Bronchial epithelial cell (primary cell): ENCODE measurements around the gene LYPD8. TPM values are rescaled to one million over a fixed set of nuclear protein-coding genes. Genes with fewer than 3 reads are reported as not detected.
"Not testable (repeated sequence)": the region's sequence is repeated elsewhere in the genome, so short reads cannot be mapped to it uniquely, and the experiment has no call there.

Experiments used
- DNase-seq: peaks from one replicate; pipeline ENCODE4 v3.0.0-alpha.2; 2010; ENCODE audit warnings: low read depth
- FAIRE-seq: peaks from 2 replicates; lab custom pipeline; 2011; peaks lifted over from hg19 to GRCh38; lab: Jason Lieb, UNC
- H3K27me3 ChIP-seq: 2 replicates; pipeline ENCODE4 v1.5.1; 2011; ENCODE audit warnings: low read length; ENCODE audit not compliant: control insufficient read depth, insufficient read depth
- H3K36me3 ChIP-seq: 2 replicates; pipeline ENCODE4 v1.5.1; 2011; ENCODE audit warnings: low read length; ENCODE audit not compliant: control insufficient read depth, insufficient read depth
- H3K4me3 ChIP-seq: 2 replicates; pipeline ENCODE4 v1.5.1; 2011; ENCODE audit warnings: mild to moderate bottlenecking, low read depth, low read length, control low read depth
- CTCF ChIP-seq: IDR thresholded peaks from 2 replicates; pipeline ENCODE4 v1.5.1; 2011; ENCODE audit warnings: mild to moderate bottlenecking, moderate library complexity, low read length, control low read depth, inconsistent platforms; ENCODE audit not compliant: insufficient read depth, severe bottlenecking
- total RNA-seq: library from RNA; depleted of rRNA; stranded (reverse); fragments of >200 nt; gene quantifications from 2 replicates; pipeline ENCODE4 v1.2.1, GENCODE V29; 2014

LYPD8 gene
- total RNA-seq, 1 donor from 2014 or later: not detected

- TF ChIP-seq CTCF: no peak
- DNase-seq (no peak), FAIRE-seq (no peak)
- Histone ChIP-seq H3K4me3 (no peak overlapping the region), H3K36me3 (no peaks in the 10 kb centered on the region), H3K27me3 (no peaks in the 10 kb centered on the region)
Measured at GRCh38 chr1:248793592-248793991, 38.0 kb upstream of the LYPD8 start.

- no peak for DNase-seq
- no peaks in the 10 kb centered on the region for H3K27me3 ChIP-seq
Measured at GRCh38 chr1:248792342-248792741, 36.8 kb upstream of the LYPD8 start.

GRCh38 chr1:248791010-248791409, 35.5 kb upstream of the LYPD8 start:
- Histone ChIP-seq H3K4me3 (no peak overlapping the region), H3K36me3 (no peaks in the 10 kb centered on the region), H3K27me3 (no peaks in the 10 kb centered on the region)
- no peak for TF ChIP-seq CTCF
- no peak for FAIRE-seq
- DNase-seq: no peak

More at GRCh38 chr1:248792342-248792741, 36.8 kb upstream of the LYPD8 start:
- Histone ChIP-seq H3K4me3 (no peak overlapping the region), H3K36me3 (no peaks in the 10 kb centered on the region)
- no peak for FAIRE-seq
- no peak for TF ChIP-seq CTCF

- H3K4me3 ChIP-seq: no peak overlapping the region
- no peaks in the 10 kb centered on the region for H3K27me3 ChIP-seq
- H3K36me3 ChIP-seq: no peaks in the 10 kb centered on the region
- TF ChIP-seq CTCF: no peak
- no peak for FAIRE-seq
- DNase-seq: no peak
Measured at GRCh38 chr1:248790456-248790855, 34.9 kb upstream of the LYPD8 start.

GRCh38 chr1:248789337-248789736, 33.8 kb upstream of the LYPD8 start:
- peak; percentile 12 for DNase-seq
- not testable (repeated sequence) for H3K4me3 ChIP-seq, FAIRE-seq, H3K36me3 ChIP-seq, H3K27me3 ChIP-seq

GRCh38 chr1:248788327-248788726, 32.8 kb upstream of the LYPD8 start:
- H3K4me3 ChIP-seq: no peak overlapping the region
- FAIRE-seq (no peak), DNase-seq (no peak)
- H3K36me3 ChIP-seq: no peaks in the 10 kb centered on the region
- TF ChIP-seq CTCF: no peak
- H3K27me3 ChIP-seq: no peaks in the 10 kb centered on the region
